Kidney epithelial cell (primary cell): ENCODE results near the gene PRKG2. TPM values are rescaled to one million over a fixed set of nuclear protein-coding genes. Genes with fewer than 3 reads are reported as not detected.

Experiments
- DNase-seq: peaks from one replicate; pipeline ENCODE4 v3.0.0-alpha.2; 2010; ENCODE audit warnings: low read depth
- H3K27me3 ChIP-seq: 2 replicates; pipeline ENCODE4 v1.6.0; 2011; ENCODE audit warnings: low read length; ENCODE audit not compliant: control insufficient read depth, insufficient read depth
- H3K36me3 ChIP-seq: 2 replicates; pipeline ENCODE4 v1.5.1; 2011; ENCODE audit warnings: low read length; ENCODE audit not compliant: control insufficient read depth, insufficient read depth
- H3K4me3 ChIP-seq: 2 replicates; pipeline ENCODE4 v1.5.1; 2011; ENCODE audit warnings: low read depth, mild to moderate bottlenecking, control low read depth, low read length
- total RNA-seq: library from RNA; depleted of rRNA; stranded (reverse); fragments of >200 nt; gene quantifications from 2 replicates; pipeline ENCODE4 v1.2.3, GENCODE V29; 2015
- TF ChIP-seq, protein P1 (sequence below): IDR thresholded peaks from 2 replicates; pipeline ENCODE4 v1.5.1; 2011; ENCODE audit warnings: mild to moderate bottlenecking, moderate library complexity, low read length, control low read depth, inconsistent platforms; ENCODE audit not compliant: insufficient read depth, poor library complexity, severe bottlenecking

PRKG2 gene
- total RNA-seq, 1 donor from 2014 or later: 2.3 TPM

DNA sequence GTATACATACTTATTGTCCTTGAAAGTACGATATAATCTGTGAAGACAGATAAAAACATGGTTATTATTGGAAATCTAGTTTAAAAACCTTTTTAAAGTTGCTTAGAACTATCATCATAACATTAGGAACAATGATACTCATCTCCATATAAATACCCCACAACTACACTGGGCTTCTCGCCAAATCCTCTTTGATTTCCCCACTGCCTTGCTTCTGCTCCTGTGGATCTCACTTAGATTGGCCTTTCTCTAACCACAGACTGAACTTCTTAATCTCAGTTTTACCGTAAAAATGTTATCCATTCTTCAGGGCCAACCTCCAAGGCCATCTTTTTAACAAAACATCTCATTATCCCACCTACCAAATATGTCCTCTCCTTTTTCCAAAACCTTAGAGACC, 77.6 kb downstream of the PRKG2 start:
- no peak overlapping the region for H3K4me3 ChIP-seq
- no peak for DNase-seq
- H3K27me3 ChIP-seq: no peaks in the 10 kb centered on the region
- TF ChIP-seq, protein P1, sequence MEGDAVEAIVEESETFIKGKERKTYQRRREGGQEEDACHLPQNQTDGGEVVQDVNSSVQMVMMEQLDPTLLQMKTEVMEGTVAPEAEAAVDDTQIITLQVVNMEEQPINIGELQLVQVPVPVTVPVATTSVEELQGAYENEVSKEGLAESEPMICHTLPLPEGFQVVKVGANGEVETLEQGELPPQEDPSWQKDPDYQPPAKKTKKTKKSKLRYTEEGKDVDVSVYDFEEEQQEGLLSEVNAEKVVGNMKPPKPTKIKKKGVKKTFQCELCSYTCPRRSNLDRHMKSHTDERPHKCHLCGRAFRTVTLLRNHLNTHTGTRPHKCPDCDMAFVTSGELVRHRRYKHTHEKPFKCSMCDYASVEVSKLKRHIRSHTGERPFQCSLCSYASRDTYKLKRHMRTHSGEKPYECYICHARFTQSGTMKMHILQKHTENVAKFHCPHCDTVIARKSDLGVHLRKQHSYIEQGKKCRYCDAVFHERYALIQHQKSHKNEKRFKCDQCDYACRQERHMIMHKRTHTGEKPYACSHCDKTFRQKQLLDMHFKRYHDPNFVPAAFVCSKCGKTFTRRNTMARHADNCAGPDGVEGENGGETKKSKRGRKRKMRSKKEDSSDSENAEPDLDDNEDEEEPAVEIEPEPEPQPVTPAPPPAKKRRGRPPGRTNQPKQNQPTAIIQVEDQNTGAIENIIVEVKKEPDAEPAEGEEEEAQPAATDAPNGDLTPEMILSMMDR: no peak
- no peaks in the 10 kb centered on the region for H3K36me3 ChIP-seq

DNA sequence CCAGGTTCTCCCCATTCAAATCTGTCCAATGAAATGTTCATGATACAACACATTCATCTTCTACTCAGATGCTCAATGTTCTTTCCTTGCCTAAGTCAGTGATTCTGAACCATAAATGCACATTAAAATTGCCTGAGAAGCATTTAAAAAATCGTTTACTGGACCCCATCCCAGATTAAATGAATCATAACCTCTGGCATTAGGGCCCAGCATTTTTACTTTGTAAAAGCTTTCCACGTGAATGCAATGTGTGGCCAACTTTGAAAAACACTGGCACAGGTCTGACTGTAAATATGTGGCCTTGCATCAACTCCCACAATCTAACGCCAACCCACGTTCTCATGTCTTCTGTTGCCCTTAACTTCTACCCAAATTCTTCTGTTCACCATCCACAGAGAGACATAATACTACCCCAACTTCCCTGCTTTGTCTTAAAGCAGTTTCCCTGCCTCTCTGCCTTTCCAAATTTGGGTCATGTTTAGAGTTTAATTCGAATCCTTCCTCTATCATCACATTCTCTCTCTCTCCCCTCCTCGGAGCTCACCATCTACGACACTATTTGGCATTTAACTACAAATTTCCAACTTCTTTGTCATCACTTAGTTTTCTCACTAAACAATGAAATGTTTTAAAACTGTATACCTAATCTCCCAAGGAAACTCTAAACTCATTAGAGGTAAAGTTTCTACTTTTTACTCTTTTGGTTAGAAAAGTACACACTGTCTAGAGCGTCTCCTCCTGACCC, 78.7 kb downstream of the PRKG2 start:
- DNase-seq: no peak
- TF ChIP-seq, protein P1: no peak
- no peaks in the 10 kb centered on the region for H3K27me3 ChIP-seq
- H3K4me3 ChIP-seq: no peak overlapping the region
- no peaks in the 10 kb centered on the region for H3K36me3 ChIP-seq

DNA sequence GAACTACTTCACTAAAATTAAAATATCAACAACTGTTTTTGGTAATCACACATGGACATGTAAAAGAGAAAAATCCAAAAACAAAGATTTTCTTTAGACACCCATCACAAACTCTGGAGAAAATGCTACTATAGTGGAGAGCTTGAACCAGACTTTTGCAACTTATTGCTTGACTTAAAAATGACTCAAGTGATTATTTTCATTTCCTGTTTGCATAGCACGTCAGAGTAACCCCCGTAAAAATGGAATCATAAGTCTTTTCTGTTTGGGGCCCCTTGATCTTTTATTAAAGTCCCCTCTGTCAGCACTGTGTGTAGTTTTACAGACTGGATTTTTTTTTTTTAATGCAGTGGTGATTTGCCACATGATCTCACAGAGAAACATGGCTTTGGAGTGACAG, 79.5 kb downstream of the PRKG2 start:
- Histone ChIP-seq H3K27me3 (no peaks in the 10 kb centered on the region), H3K4me3 (no peak overlapping the region), H3K36me3 (no peaks in the 10 kb centered on the region)
- TF ChIP-seq, protein P1: no peak
- no peak for DNase-seq

DNA sequence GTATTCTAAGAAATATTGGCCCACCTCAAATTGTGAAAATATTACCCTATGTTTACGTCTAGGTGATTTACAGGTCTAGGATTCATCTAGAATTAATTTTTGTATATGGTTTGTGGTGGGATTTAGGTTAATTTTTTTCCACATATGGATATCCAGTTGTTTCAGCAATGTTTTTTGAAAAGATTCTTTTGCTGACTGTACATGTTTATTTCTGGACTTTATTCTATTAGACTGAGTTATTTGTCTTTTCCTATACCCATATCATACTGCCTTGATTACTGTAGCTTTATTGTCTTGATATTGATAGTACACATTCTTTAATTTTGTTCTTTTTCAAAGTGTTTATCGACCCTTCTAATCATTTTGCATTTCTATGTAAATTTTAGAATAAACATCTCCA, 83.5 kb downstream of the PRKG2 start:
- Histone ChIP-seq H3K4me3 (no peak overlapping the region), H3K36me3 (no peaks in the 10 kb centered on the region), H3K27me3 (no peaks in the 10 kb centered on the region)
- TF ChIP-seq, protein P1: no peak
- no peak for DNase-seq

DNA sequence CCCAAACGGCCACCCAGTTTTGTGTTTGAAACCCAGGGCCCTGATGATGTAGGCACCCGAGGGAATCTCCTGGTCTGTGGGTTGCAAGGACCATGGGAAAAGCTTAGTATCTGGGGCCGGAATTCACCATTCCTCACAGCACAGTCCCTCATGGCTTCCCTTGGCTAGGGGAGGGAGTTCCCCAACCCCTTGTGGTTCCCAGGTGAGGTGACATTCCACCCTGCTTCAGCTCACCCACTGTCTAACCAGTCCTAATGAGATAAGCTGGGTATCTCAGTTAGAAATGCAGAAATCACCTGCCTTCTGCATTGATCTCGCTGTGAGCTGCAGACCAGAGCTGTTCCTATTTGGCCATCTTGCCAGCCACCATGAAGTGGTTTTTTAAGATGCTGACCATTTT, 84.0 kb downstream of the PRKG2 start:
- TF ChIP-seq, protein P1: no peak
- no peak for DNase-seq
- Histone ChIP-seq H3K4me3 (no peak overlapping the region), H3K36me3 (no peaks in the 10 kb centered on the region), H3K27me3 (no peaks in the 10 kb centered on the region)

DNA sequence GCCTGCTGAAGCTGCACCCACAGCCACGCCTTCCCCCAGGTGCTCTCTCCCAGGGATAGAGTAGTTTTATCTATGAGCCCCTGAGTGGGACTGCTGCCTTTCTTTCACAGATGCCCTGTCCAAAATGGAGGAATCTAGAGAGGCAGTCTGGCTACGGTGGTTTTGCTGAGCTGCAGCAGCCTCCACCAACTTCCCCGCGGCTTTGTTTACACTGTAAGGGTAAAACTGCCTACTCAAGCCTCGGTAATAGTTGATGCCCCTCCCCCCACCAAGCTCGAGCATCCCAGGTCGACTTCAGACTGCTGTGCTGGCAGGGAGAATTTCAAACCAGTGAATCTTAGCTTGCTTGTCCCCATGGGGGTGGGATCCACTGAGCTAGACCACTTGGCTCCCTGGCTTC, 84.5 kb downstream of the PRKG2 start:
- no peaks in the 10 kb centered on the region for H3K27me3 ChIP-seq
- TF ChIP-seq, protein P1: no peak
- H3K36me3 ChIP-seq: no peaks in the 10 kb centered on the region
- H3K4me3 ChIP-seq: no peak overlapping the region
- DNase-seq: no peak
